ENCODE results near the gene IPPK.

The IPPK gene

GRCh38 chr9:92658611-92659010 is 11.3 kb downstream of the IPPK start:
- no peaks in the 10 kb centered on the region for H3K9me3 Mint-ChIP-seq
- peaks cover 13% of the 10 kb centered on the region for H3K36me3 Mint-ChIP-seq (ENCODE audit: low read depth)
- no peak for DNase-seq
- peaks cover 29% of the 10 kb centered on the region for H3K4me1 Mint-ChIP-seq
- no peak overlapping the region for H3K27ac Mint-ChIP-seq
- no peak for TF ChIP-seq CTCF (IDR thresholded peaks at IDR 0.05)
- H3K27me3 Mint-ChIP-seq (ENCODE audit: low read depth, poor library complexity), result no peaks in the 10 kb centered on the region
- H3K4me3 Mint-ChIP-seq, result no peak overlapping the region

GRCh38 chr9:92658176-92658575 is 11.8 kb downstream of the IPPK start:
- no peak overlapping the region for H3K27ac Mint-ChIP-seq
- no peak for TF ChIP-seq CTCF (IDR thresholded peaks at IDR 0.05)
- H3K36me3 Mint-ChIP-seq (ENCODE audit: low read depth), result peaks cover 17% of the 10 kb centered on the region
- H3K27me3 Mint-ChIP-seq (ENCODE audit: low read depth, poor library complexity), result no peaks in the 10 kb centered on the region
- DNase-seq, result no peak
- no peaks in the 10 kb centered on the region for H3K9me3 Mint-ChIP-seq
- H3K4me1 Mint-ChIP-seq, result peaks cover 25% of the 10 kb centered on the region
- no peak overlapping the region for H3K4me3 Mint-ChIP-seq

- peaks cover 23% of the 10 kb centered on the region for H3K36me3 Mint-ChIP-seq (ENCODE audit: low read depth)
- no peaks in the 10 kb centered on the region for H3K27me3 Mint-ChIP-seq (ENCODE audit: low read depth, poor library complexity)
- no peak for TF ChIP-seq CTCF (IDR thresholded peaks at IDR 0.05)
- no peak overlapping the region for H3K27ac Mint-ChIP-seq
- H3K4me1 Mint-ChIP-seq, result peaks cover 25% of the 10 kb centered on the region
- no peak for DNase-seq
- H3K9me3 Mint-ChIP-seq, result no peaks in the 10 kb centered on the region
- H3K4me3 Mint-ChIP-seq, result no peak overlapping the region
Measured at GRCh38 chr9:92657296-92658094, 12.4 kb downstream of the IPPK start.

GRCh38 chr9:92656537-92656925 is 13.4 kb downstream of the IPPK start:
- Mint-ChIP-seq H3K4me1 (peaks cover 20% of the 10 kb centered on the region), H3K27ac (peak overlapping the region; percentile 51), H3K9me3 (no peaks in the 10 kb centered on the region), H3K4me3 (no peak overlapping the region), H3K36me3 (ENCODE audit: low read depth) (peaks cover 25% of the 10 kb centered on the region), H3K27me3 (ENCODE audit: low read depth, poor library complexity) (no peaks in the 10 kb centered on the region)
- TF ChIP-seq CTCF (IDR thresholded peaks at IDR 0.05), result no peak
- no peak for DNase-seq

GRCh38 chr9:92655896-92656536 is 13.9 kb downstream of the IPPK start:
- Mint-ChIP-seq H3K4me3 (no peak overlapping the region), H3K4me1 (peaks cover 16% of the 10 kb centered on the region), H3K27ac (peak overlapping the region; percentile 51), H3K36me3 (ENCODE audit: low read depth) (peaks cover 30% of the 10 kb centered on the region), H3K9me3 (no peaks in the 10 kb centered on the region), H3K27me3 (ENCODE audit: low read depth, poor library complexity) (no peaks in the 10 kb centered on the region)
- no peak for TF ChIP-seq CTCF (IDR thresholded peaks at IDR 0.05)
- DNase-seq, result no peak
